ENCODE results near the gene HECW1.

DNA sequence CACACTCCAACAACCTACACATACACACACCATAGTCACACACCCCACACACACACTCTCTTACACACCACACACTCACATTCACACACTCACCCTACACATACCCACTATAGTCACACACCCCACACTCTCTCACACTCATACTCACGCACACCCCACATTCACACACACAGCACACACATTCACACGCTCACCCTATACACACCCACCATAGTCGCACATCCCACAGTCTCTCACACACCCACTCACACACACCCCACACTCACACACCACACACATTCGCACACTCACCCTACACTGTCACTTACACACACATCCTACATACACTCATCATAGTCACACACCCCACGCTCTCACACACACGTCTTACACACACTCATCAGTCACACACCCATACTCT, 85.6 kb downstream of the HECW1 start:
- TF ChIP-seq ARNT (IDR thresholded peaks at IDR 0.05) = no peak
- no peak for TF ChIP-seq TARDBP (IDR thresholded peaks at IDR 0.05)
- TF ChIP-seq, protein P1, sequence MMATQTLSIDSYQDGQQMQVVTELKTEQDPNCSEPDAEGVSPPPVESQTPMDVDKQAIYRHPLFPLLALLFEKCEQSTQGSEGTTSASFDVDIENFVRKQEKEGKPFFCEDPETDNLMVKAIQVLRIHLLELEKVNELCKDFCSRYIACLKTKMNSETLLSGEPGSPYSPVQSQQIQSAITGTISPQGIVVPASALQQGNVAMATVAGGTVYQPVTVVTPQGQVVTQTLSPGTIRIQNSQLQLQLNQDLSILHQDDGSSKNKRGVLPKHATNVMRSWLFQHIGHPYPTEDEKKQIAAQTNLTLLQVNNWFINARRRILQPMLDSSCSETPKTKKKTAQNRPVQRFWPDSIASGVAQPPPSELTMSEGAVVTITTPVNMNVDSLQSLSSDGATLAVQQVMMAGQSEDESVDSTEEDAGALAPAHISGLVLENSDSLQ (IDR thresholded peaks at IDR 0.05) = no peak
- no peak for TF ChIP-seq CTBP1 (IDR thresholded peaks at IDR 0.05; ENCODE audit: borderline replicate concordance)
- no peak for TF ChIP-seq HDGF (IDR thresholded peaks at IDR 0.05; ENCODE audit: borderline replicate concordance)
- TF ChIP-seq BHLHE40 (IDR thresholded peaks at IDR 0.05; ENCODE audit: borderline replicate concordance) = no peak
- TF ChIP-seq ELF4 (IDR thresholded peaks at IDR 0.05) = no peak
- TF ChIP-seq SP1 (IDR thresholded peaks at IDR 0.05) = no peak

Measured in HEK293T (cell line).